ENCODE measurements around the gene SLC4A2.

Gene SLC4A2

GRCh38 chr7:151079199-151079910 is 20.0 kb downstream of the SLC4A2 start:
- Histone ChIP-seq H2AK5ac (ENCODE audit: low read length) (no peak overlapping the region), H4K5ac (ENCODE audit: low read length) (no peak overlapping the region), H2BK120ac (ENCODE audit: low read depth, low read length) (no peak overlapping the region), H4K8ac (ENCODE audit: low read depth, low read length) (no peak overlapping the region), H3K18ac (ENCODE audit: low read length) (no peak overlapping the region), H3K79me1 (ENCODE audit: low read length) (peaks cover 15% of the 10 kb centered on the region), H3K4me1 (ENCODE audit: control insufficient read depth, low read depth, low read length) (peaks cover 9% of the 10 kb centered on the region), H3K79me2 (ENCODE audit: control insufficient read depth, insufficient read depth, low read length) (peaks cover 15% of the 10 kb centered on the region), H3K4me2 (ENCODE audit: low read length) (peak overlapping the region; percentile 59), H3K4me3 (ENCODE audit: low read length) (peak overlapping the region; percentile 87), H3K23ac (ENCODE audit: low read length) (no peak overlapping the region), H3K9ac (ENCODE audit: low read length) (peak overlapping the region; percentile 98), H3K27me3 (ENCODE audit: insufficient read depth, low read length, poor library complexity) (no peaks in the 10 kb centered on the region), H2BK5ac (ENCODE audit: low read length) (no peak overlapping the region), H2BK15ac (replicated peaks; ENCODE audit: low read depth) (no peak overlapping the region), H3K4ac (ENCODE audit: low read depth, low read length) (no peak overlapping the region), H3K27ac (ENCODE audit: low read depth, low read length) (no peak overlapping the region), H3K36me3 (ENCODE audit: control insufficient read depth, insufficient read depth, low read length) (peaks cover 1% of the 10 kb centered on the region), H3K56ac (ENCODE audit: low read length) (peak overlapping the region; percentile 99)
- WGBS (ENCODE audit: extremely low coverage, insufficient coverage, low lambda C conversion rate), result no CpG with 5 or more reads among the region's 27 CpGs
- DNase-seq, result no peak

GRCh38 chr7:151080067-151080521 is 20.7 kb downstream of the SLC4A2 start:
- Histone ChIP-seq H3K27me3 (ENCODE audit: insufficient read depth, low read length, poor library complexity) (no peaks in the 10 kb centered on the region), H2BK5ac (ENCODE audit: low read length) (peak overlapping the region; percentile 38), H3K4me1 (ENCODE audit: control insufficient read depth, low read depth, low read length) (peaks cover 10% of the 10 kb centered on the region), H3K23ac (ENCODE audit: low read length) (peak overlapping the region; percentile 84), H2AK5ac (ENCODE audit: low read length) (no peak overlapping the region), H3K27ac (ENCODE audit: low read depth, low read length) (peak overlapping the region; percentile 65), H3K56ac (ENCODE audit: low read length) (peak overlapping the region; percentile 99), H2BK120ac (ENCODE audit: low read depth, low read length) (no peak overlapping the region), H3K18ac (ENCODE audit: low read length) (peak overlapping the region; percentile 86), H4K5ac (ENCODE audit: low read length) (no peak overlapping the region), H3K79me2 (ENCODE audit: control insufficient read depth, insufficient read depth, low read length) (peaks cover 15% of the 10 kb centered on the region), H4K8ac (ENCODE audit: low read depth, low read length) (peak overlapping the region; percentile 70), H3K9ac (ENCODE audit: low read length) (peak overlapping the region; percentile 98), H3K4me2 (ENCODE audit: low read length) (peak overlapping the region; percentile 59), H3K79me1 (ENCODE audit: low read length) (peaks cover 15% of the 10 kb centered on the region), H3K4me3 (ENCODE audit: low read length) (peak overlapping the region; percentile 87), H3K4ac (ENCODE audit: low read depth, low read length) (peak overlapping the region; percentile 29), H3K36me3 (ENCODE audit: control insufficient read depth, insufficient read depth, low read length) (no peaks in the 10 kb centered on the region), H2BK15ac (replicated peaks; ENCODE audit: low read depth) (no peak overlapping the region)
- peak; percentile 48 for DNase-seq
- WGBS (ENCODE audit: extremely low coverage, insufficient coverage, low lambda C conversion rate), result no CpG with 5 or more reads among the region's 31 CpGs

- Histone ChIP-seq H3K56ac (ENCODE audit: low read length) (peak within 1 kb of the TSS; percentile 99), H2BK15ac (replicated peaks; ENCODE audit: low read depth) (no peak within 1 kb of the TSS), H4K8ac (ENCODE audit: low read depth, low read length) (peak within 1 kb of the TSS; percentile 70), H3K4me2 (ENCODE audit: low read length) (peak within 1 kb of the TSS; percentile 61), H3K27ac (ENCODE audit: low read depth, low read length) (peak within 1 kb of the TSS; percentile 71), H3K9ac (ENCODE audit: low read length) (peak within 1 kb of the TSS; percentile 98), H3K27me3 (ENCODE audit: insufficient read depth, low read length, poor library complexity) (no peaks in the 10 kb centered on the region), H3K79me1 (ENCODE audit: low read length) (peaks cover 15% of the 10 kb centered on the region), H2BK120ac (ENCODE audit: low read depth, low read length) (no peak within 1 kb of the TSS), H3K4ac (ENCODE audit: low read depth, low read length) (peak within 1 kb of the TSS; percentile 29), H2BK5ac (ENCODE audit: low read length) (peak within 1 kb of the TSS; percentile 38), H3K79me2 (ENCODE audit: control insufficient read depth, insufficient read depth, low read length) (peaks cover 15% of the 10 kb centered on the region), H3K4me3 (ENCODE audit: low read length) (peak within 1 kb of the TSS; percentile 87), H3K23ac (ENCODE audit: low read length) (peak within 1 kb of the TSS; percentile 84), H3K18ac (ENCODE audit: low read length) (peak within 1 kb of the TSS; percentile 86), H2AK5ac (ENCODE audit: low read length) (no peak within 1 kb of the TSS), H4K5ac (ENCODE audit: low read length) (no peak within 1 kb of the TSS), H3K4me1 (ENCODE audit: control insufficient read depth, low read depth, low read length) (peaks cover 13% of the 10 kb centered on the region), H3K36me3 (ENCODE audit: control insufficient read depth, insufficient read depth, low read length) (no peaks in the 10 kb centered on the region)
- peak; percentile 95 for DNase-seq
- no CpG with 5 or more reads among the region's 66 CpGs for WGBS (ENCODE audit: extremely low coverage, insufficient coverage, low lambda C conversion rate)
These were observed 21.3 kb downstream of the SLC4A2 start, which contains the start of gene FASTK for GRCh38 chr7:151080522-151081169. TSS of gene FASTK (minus strand) at chr7:151080809. CDS start at chr7:151080766, 43 bp downstream.

- Histone ChIP-seq H2BK120ac (ENCODE audit: low read depth, low read length) (no peak overlapping the region), H3K4ac (ENCODE audit: low read depth, low read length) (no peak overlapping the region), H3K36me3 (ENCODE audit: control insufficient read depth, insufficient read depth, low read length) (no peaks in the 10 kb centered on the region), H3K4me3 (ENCODE audit: low read length) (peak overlapping the region; percentile 12), H3K23ac (ENCODE audit: low read length) (no peak overlapping the region), H3K18ac (ENCODE audit: low read length) (peak overlapping the region; percentile 47), H3K27ac (ENCODE audit: low read depth, low read length) (peak overlapping the region; percentile 71), H2AK5ac (ENCODE audit: low read length) (no peak overlapping the region), H3K4me2 (ENCODE audit: low read length) (peak overlapping the region; percentile 61), H3K4me1 (ENCODE audit: control insufficient read depth, low read depth, low read length) (peaks cover 13% of the 10 kb centered on the region), H3K56ac (ENCODE audit: low read length) (peak overlapping the region; percentile 89), H3K79me2 (ENCODE audit: control insufficient read depth, insufficient read depth, low read length) (peaks cover 15% of the 10 kb centered on the region), H3K27me3 (ENCODE audit: insufficient read depth, low read length, poor library complexity) (no peaks in the 10 kb centered on the region), H2BK15ac (replicated peaks; ENCODE audit: low read depth) (no peak overlapping the region), H3K9ac (ENCODE audit: low read length) (peak overlapping the region; percentile 86), H3K79me1 (ENCODE audit: low read length) (peaks cover 15% of the 10 kb centered on the region), H4K5ac (ENCODE audit: low read length) (no peak overlapping the region), H4K8ac (ENCODE audit: low read depth, low read length) (no peak overlapping the region), H2BK5ac (ENCODE audit: low read length) (no peak overlapping the region)
- no CpG with 5 or more reads among the region's 64 CpGs for WGBS (ENCODE audit: extremely low coverage, insufficient coverage, low lambda C conversion rate)
- DNase-seq, result peak; percentile 44
These were observed 22.0 kb downstream of the SLC4A2 start for GRCh38 chr7:151081170-151082101.
